ENCODE data around the gene PLD5. TPM values are rescaled to one million over a fixed set of nuclear protein-coding genes. Genes with fewer than 3 reads are reported as not detected.
A peak's percentile ranks its signal among the peaks of the same experiment; 100 is the strongest.

Gene PLD5
- 1 to 10 TPM in 1 of 2 donors, not detected in 1; 1.8 TPM for total RNA-seq

DNA sequence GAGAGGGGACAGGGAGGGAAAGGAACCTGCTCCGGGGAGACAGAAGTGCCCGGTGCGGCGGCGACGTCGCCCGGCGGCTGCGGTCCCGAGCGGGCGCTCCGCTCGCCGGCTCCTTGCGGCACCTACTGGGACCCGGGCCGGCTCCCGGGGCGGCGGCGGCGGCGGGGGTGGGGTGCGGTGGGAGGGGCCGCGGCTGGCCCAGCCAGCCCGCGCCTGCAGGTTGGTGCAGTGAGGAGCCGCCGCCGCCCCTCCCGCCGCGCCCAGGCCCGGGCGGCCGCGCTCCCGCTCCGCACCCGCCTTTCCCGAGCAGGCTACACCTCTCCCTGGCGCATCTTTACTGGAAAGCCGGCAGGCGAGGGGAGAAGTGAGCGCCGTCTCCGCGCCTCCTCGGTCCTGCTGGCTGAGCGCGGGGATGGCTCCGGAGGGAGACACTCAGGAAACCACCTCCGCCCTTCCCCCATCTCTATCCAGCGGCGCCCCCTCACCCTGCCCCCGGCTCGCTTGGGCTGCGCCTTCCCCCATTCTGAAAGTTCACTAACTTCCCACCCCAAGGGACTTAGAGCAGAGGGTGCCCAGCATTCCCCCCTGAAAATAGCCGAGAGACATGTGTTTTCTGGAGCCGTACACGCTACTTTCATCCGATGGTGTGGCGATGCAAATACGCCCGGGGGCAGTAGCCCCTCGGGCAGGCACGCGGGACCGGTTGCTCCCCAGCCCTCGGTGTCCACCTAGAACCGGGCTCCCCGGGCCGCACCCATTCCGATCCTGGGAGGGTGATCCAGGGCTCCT is at the start of gene PLD5:
PLD5 (minus strand) TSS at position 127 of the 789 bp plus-strand sequence.
- WGBS, 2 donors: 1 to 2% methylated on average over 19 to 68 of the region's 77 CpGs
- intact Hi-C loops (cut with DNase I): no loop called here
- Histone ChIP-seq H3K4me3 (peak within 1 kb of the TSS in 1 of 2 donors; percentile 15), H3K4me1 (peaks cover 18% of the 10 kb centered on the region), H3K36me3 (replicated peaks in 1 of 2; ENCODE audit: insufficient read depth in 1 of 2, low read depth in 2 of 2) (no peaks in the 10 kb centered on the region), H3K27ac (no peak within 1 kb of the TSS), H3K9me3 (no peaks in the 10 kb centered on the region), H3K27me3 (peaks cover 0 to 23% of the 10 kb centered on the region in 2 donors)
- ATAC-seq (peak; percentile 21), DNase-seq (peak in 2 of 4 donors; percentile 9 to 11)
- TF ChIP-seq, protein P1, sequence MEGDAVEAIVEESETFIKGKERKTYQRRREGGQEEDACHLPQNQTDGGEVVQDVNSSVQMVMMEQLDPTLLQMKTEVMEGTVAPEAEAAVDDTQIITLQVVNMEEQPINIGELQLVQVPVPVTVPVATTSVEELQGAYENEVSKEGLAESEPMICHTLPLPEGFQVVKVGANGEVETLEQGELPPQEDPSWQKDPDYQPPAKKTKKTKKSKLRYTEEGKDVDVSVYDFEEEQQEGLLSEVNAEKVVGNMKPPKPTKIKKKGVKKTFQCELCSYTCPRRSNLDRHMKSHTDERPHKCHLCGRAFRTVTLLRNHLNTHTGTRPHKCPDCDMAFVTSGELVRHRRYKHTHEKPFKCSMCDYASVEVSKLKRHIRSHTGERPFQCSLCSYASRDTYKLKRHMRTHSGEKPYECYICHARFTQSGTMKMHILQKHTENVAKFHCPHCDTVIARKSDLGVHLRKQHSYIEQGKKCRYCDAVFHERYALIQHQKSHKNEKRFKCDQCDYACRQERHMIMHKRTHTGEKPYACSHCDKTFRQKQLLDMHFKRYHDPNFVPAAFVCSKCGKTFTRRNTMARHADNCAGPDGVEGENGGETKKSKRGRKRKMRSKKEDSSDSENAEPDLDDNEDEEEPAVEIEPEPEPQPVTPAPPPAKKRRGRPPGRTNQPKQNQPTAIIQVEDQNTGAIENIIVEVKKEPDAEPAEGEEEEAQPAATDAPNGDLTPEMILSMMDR (IDR thresholded peaks at IDR 0.05): no peak

DNA sequence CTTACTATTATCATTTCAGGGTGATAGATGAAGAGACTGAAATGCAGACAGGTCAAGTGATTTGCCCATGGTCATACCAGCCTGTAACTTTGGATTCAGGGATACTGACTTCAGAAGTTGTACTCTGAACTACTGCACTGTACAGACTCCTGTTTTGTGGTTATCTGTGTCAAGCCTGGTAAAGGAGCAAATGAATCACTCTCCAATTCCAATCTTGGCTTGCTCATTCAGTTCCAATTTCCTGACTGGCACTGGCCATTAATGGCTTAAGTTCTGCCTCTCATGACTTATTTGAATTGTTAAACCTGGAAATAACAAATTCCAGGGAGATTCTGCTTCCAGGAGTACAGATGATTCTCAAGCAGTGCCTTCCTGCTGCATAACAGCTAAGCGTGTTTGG is 45.4 kb upstream of the PLD5 start:
- Histone ChIP-seq H3K9me3 (no peaks in the 10 kb centered on the region), H3K4me1 (no peaks in the 10 kb centered on the region), H3K27ac (no peak overlapping the region), H3K36me3 (replicated peaks in 1 of 2; ENCODE audit: insufficient read depth in 1 of 2, low read depth in 2 of 2) (no peaks in the 10 kb centered on the region), H3K4me3 (no peak overlapping the region), H3K27me3 (no peaks in the 10 kb centered on the region)
- WGBS, 2 donors: 47 to 58% methylated on average over 1 of the region's 1 CpG
- no peak for DNase-seq
- intact Hi-C loops (cut with DNase I): no loop called here
- no peak for TF ChIP-seq POLR2A (IDR thresholded peaks at IDR 0.05)
- TF ChIP-seq, protein P1 (IDR thresholded peaks at IDR 0.05): no peak
- no peak for ATAC-seq

DNA sequence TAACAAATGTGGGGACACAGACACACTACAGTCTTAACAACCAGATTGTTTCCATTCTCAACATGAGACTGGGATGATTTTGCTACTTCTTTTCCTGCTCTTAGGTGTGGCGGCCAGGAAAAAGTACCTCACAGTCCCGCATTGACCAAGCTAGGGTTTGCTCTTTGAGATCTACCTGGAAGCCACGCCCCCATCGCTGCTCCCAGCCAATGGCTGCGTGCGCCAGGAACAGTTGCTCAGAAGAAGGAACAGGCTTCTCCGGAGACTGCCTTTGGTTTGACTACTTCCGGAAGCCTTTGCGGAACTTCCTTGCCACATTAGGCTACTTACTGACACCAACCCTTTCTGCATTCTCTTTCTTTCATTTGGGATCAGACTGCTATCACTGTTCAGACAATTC is 44.2 kb upstream of the PLD5 start:
- no peak overlapping the region for H3K4me3 ChIP-seq
- WGBS, 2 donors: 66 to 75% methylated on average over 9 of the region's 9 CpGs
- H3K9me3 ChIP-seq: no peaks in the 10 kb centered on the region
- DNase-seq (no peak), ATAC-seq (no peak)
- H3K27me3 ChIP-seq: no peaks in the 10 kb centered on the region
- no peaks in the 10 kb centered on the region for H3K36me3 ChIP-seq (replicated peaks in 1 of 2; ENCODE audit: insufficient read depth in 1 of 2, low read depth in 2 of 2)
- TF ChIP-seq, protein P1 (IDR thresholded peaks at IDR 0.05): no peak
- TF ChIP-seq POLR2A (IDR thresholded peaks at IDR 0.05): no peak
- intact Hi-C loops (cut with DNase I): no loop called here
- H3K4me1 ChIP-seq: no peaks in the 10 kb centered on the region
- H3K27ac ChIP-seq: no peak overlapping the region

DNA sequence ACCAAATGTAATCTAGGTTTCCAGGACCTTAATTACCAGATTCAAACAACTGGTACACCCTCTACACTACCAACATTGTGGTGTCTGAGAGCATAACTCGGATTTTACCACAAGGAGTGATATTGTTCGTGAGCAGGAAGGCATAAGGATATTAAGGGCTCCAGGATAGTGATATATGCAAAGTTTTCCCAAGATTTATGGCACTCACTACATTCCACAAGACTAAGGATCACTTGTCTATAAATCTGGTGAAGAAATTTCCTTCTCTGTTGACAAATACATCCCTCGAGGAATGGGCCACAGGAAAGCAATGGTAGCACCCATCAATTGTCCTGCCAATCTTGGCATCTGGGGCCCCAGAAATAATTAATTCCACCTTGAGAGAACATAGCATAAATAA is 43.1 kb upstream of the PLD5 start:
- TF ChIP-seq POLR2A (IDR thresholded peaks at IDR 0.05): no peak
- TF ChIP-seq, protein P1 (IDR thresholded peaks at IDR 0.05): no peak
- Histone ChIP-seq H3K9me3 (no peaks in the 10 kb centered on the region), H3K36me3 (replicated peaks in 1 of 2; ENCODE audit: insufficient read depth in 1 of 2, low read depth in 2 of 2) (no peaks in the 10 kb centered on the region), H3K27ac (no peak overlapping the region), H3K27me3 (no peaks in the 10 kb centered on the region), H3K4me3 (no peak overlapping the region), H3K4me1 (no peaks in the 10 kb centered on the region)
- ATAC-seq (no peak), DNase-seq (no peak)
- 30 to 37% methylated on average over 3 of the region's 3 CpGs for WGBS, 2 donors
- intact Hi-C loops (cut with DNase I): no loop called here

DNA sequence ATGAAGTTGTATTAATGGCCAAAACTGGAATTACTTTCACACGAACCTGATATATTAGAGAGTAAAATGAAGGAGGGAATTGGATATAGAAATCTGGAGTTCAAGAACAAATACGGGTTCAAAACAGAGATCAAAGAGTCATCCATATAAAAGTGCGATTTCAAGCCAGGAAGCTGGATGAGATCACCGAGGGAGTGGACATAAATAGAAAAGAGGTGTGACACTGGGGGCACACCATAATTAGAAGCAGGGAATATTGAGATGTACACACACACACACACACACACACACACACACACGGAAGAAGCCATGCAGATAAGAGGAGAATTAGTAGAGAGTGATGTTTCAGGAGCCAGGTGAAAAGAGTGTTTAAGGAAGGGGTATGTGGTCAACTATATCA is 32.3 kb upstream of the PLD5 start:
- WGBS, 2 donors: 49 to 60% methylated on average over 5 of the region's 5 CpGs
- Histone ChIP-seq H3K36me3 (replicated peaks in 1 of 2; ENCODE audit: insufficient read depth in 1 of 2, low read depth in 2 of 2) (no peaks in the 10 kb centered on the region), H3K27ac (no peak overlapping the region), H3K27me3 (no peaks in the 10 kb centered on the region), H3K4me1 (no peaks in the 10 kb centered on the region), H3K9me3 (peaks cover 0 to 5% (median 0%) of the 10 kb centered on the region in 3 donors), H3K4me3 (no peak overlapping the region)
- TF ChIP-seq POLR2A (IDR thresholded peaks at IDR 0.05): no peak
- TF ChIP-seq, protein P1 (IDR thresholded peaks at IDR 0.05): no peak
- intact Hi-C loops (cut with DNase I): no loop called here
- DNase-seq (no peak), ATAC-seq (no peak)

All from body of pancreas (tissue), 4 donors.